ENCODE results near the gene CTU2.

DNA sequence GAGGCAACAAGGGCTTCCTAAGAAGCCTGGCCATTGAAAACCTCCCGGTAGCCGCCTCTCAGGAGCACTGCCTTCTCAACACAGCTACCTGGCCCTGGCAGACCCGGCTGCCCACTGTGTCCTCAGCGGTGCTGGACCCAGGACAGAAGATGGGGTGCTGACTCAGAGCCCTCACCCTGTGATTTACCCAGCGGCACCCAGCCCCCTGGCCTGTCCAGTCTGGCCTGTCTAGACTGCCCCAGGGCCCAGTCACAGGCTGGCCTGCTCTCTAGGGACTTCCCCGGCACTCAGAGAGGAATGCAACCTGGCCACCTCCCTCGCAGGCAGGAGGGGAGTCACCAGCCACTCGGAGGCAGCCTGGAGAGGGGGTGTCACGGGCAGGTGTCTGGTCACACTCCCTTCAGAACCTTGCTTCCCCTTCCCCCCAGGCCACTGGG is 58.6 kb downstream of the CTU2 start:
- TF ChIP-seq CTCF (IDR thresholded peaks at IDR 0.05; ENCODE audit: poor library complexity) (no peak), EZH2phosphoT487 (IDR thresholded peaks at IDR 0.05; ENCODE audit: low read depth, severe bottlenecking, unreplicated experiment) (no peak)

All from hepatocyte (in vitro differentiated cells).